Measurements from ENCODE around the gene KIZ.

KIZ gene

DNA sequence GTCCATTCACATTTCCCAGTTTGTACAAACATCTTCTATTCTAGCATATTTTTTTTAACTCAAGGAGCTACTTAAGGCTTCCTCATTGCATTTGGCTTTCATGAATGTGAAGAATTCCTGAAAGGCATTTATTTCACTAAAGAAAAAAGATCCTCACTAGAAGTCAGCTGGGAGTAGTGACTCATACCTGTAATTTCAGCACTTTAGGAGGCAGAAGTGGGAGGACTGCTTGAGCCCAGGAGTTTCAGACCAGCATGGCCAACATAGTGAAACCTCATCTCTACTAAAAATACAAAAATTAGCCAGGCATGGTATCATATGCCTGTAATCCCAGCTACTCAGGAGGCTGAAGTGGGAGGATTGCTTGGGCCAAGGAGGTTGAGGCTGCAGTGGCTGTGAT lies 146.4 kb downstream of the KIZ start:
- no peak for FAIRE-seq

- no peak for FAIRE-seq
Observed at GRCh38 chr20:21272679-21273078, 146.8 kb downstream of the KIZ start.

GRCh38 chr20:21273755-21274386 lies 148.0 kb downstream of the KIZ start:
- no peak for FAIRE-seq

DNA sequence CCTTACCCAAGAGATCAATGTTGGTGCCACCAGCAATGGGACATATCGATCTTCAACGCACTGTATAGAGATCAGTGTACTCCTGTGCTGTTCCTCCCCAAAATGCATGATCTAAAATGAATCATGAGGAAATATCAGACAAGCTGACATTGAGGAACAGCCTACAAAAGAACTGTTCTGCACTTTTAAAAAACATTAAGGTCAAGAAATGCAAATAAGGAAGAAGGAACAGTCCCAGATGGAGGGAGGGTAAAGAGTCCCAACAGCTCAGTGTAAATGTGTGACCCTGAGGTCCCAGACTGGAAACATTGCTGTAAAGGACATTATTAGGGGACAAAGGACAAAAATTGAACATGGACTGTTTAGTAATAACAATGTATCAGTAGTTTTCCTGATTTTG lies 152.9 kb downstream of the KIZ start:
- no peak for FAIRE-seq

GRCh38 chr20:21279706-21280521 lies 154.0 kb downstream of the KIZ start:
- FAIRE-seq = no peak

DNA sequence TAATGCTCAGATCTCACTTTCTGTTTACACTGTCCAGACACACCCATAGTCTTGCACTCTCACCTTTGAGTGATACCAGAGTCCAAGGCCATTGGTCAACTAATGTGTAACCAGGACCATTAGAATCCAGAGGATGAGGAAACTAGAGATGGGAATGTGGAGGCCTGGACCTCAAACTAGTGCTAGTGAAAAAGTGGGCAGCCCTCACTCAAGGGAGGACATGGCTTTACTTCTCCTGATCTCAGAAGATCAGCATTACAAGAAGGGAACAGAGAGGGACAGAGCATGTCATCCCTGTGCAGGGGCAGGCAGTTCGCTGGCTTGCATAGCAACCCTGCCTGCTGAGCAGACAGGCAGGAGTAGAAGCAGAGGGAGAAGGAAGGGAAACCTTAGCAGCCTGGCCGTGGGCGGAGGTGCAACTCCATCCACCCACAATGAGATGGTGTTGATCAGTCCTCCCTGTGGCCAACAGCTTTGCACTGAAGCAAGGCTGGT lies 154.7 kb downstream of the KIZ start:
- no peak for FAIRE-seq

DNA sequence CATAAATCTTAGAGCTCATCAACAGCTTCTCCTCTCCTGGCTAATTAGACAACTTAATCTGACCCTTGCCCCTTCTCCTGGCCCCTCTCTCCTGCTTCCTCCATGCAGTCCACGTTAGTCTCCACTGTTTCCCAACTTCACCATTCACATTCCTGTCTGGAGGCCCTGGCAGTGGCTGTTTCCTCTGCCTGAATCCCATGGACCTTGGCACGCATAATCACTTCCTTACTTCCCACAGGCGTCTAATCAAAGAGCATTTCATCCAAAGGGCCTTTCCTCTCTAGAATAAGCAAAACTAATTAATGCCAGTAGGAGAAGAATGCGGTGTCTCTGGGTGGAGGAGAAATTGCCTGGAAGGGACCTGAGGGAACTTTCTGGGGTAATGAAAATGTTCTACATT lies 160.9 kb downstream of the KIZ start:
- FAIRE-seq = no peak

DNA sequence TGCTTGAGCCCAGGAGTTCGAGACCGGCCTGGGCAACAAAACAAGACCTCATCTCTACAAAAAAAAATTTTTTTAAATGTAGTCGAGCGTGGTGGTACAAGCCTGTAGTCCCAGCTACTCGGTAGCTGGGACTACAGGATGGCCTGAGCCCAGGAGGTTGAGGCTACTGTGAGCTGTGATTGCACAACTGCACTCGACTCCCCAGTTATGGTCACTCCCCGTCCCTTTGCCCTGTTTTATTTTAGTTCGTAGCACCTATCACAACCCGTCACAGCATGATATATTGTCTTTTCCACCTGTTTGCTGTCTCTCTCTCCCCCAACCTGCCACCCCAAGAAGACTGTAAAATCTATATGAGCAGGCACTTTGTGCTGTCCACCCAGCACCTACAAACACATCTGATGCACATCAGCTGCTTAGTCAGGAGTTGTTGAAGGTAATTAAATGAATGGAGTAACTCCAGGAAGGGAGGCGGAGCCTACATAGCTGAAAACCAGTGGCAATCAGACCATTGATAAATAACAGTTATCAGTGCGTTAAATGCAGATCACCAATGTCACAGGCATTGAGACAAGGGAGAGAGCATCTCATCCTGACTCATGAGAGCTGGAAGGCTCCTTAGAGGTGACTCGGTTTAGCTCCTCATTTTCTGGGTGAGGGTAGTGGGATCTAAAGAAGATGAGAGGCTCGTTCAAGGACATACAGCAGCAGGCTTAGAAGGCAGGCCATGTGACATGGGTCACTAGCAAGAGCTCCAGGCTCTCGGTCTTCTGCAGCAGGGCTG lies 162.9 kb downstream of the KIZ start:
- no peak for FAIRE-seq

DNA sequence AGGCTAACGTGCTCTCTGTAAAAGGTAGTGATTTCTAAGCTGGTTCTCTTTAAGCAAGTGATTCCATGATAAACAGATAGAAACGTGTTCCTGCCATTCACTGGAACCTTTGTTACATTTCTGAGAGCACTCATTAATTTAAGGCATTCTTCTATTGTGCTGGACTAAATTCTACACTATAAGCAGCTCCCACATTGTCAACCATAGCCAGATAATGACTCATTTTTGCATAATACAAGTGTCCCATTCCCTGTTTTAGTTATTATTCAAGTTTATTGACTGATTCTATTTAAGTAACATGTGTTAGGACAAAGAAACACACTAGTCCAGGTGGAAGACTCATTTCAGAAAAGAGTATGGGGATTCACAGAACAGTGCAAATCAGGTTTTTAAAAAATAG lies 163.8 kb downstream of the KIZ start:
- no peak for FAIRE-seq

DNA sequence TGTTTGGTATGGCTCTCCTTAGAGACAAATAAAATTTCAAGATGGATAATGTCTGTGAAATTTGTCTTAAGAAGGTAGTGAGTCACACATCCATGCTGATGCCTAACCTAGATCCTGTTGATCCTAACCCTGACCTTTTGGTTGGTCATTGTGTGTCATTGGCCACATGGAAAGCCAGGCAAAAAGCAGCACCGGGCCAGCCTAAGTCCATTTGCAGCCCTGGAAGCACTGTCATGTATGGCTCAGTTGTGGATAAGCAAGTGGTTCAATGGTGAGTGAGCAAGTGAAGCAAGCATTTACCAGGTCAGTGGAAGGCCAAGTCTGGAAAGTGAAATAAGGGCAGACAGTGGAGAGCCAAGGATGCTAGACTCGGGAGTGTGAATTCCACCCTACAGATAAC lies 165.1 kb downstream of the KIZ start:
- FAIRE-seq = no peak

DNA sequence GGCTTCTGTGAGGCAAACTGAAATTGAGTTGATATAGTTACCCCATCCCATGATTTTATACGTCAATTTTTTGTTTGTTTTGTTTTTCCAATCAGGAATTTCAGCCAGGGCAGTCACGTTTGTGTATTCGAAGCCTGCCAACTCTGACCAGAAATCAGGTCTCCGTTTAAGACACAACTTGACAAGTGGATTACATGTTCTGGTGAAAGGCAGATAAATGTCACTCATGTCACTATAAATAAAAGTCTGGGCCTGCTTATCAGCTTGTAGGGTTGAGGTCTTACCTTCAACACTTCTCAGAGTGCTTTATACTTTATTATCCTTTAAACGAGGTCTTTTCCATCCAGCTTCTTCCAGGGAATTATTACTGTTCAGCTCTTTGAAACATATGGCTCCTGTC lies 168.9 kb downstream of the KIZ start:
- no peak for FAIRE-seq

Measured in endometrium (tissue), 2 donors.